Cardiac fibroblast (primary cell): ENCODE measurements around the gene PLEKHA5.

Experiments
- DNase-seq, 2 donors: peaks; one replicate each; pipeline versions ENCODE4 v3.0.0 to v3.0.0-alpha.2; 2010; ENCODE audit warnings: low read depth in 2 of 2
- H3K4me3 ChIP-seq, 2 donors: replicated peaks in 1 of 2; 1 replicate in 1 of 2; 2 replicates in 1 of 2; pipeline ENCODE4 v1.5.1; 2011; ENCODE audit warnings: low read depth in 2 of 2, low read length in 2 of 2, mild to moderate bottlenecking in 2 of 2, moderate library complexity in 1 of 2
- CTCF ChIP-seq: IDR thresholded peaks from one replicate; pipeline ENCODE4 v1.5.1; 2011; ENCODE audit warnings: low read depth, mild to moderate bottlenecking, low read length, inconsistent platforms

PLEKHA5 gene

GRCh38 chr12:19110221-19110940 lies 19.2 kb upstream of the PLEKHA5 start:
- TF ChIP-seq CTCF, result no peak
- DNase-seq, result peak; percentile 19 to 47

GRCh38 chr12:19113464-19113863 lies 16.1 kb upstream of the PLEKHA5 start:
- H3K4me3 ChIP-seq, result no peak overlapping the region
- DNase-seq, result no peak
- no peak for TF ChIP-seq CTCF

More at GRCh38 chr12:19110221-19110940, 19.2 kb upstream of the PLEKHA5 start:
- no peak overlapping the region for H3K4me3 ChIP-seq

GRCh38 chr12:19115285-19115684 lies 14.2 kb upstream of the PLEKHA5 start:
- no peak for TF ChIP-seq CTCF
- no peak for DNase-seq
- no peak overlapping the region for H3K4me3 ChIP-seq

- no peak for DNase-seq
- no peak for TF ChIP-seq CTCF
- H3K4me3 ChIP-seq, result no peak overlapping the region
Observed at GRCh38 chr12:19119440-19119839, 10.1 kb upstream of the PLEKHA5 start.

GRCh38 chr12:19120795-19121194 lies 8.7 kb upstream of the PLEKHA5 start:
- no peak overlapping the region for H3K4me3 ChIP-seq
- DNase-seq, result peak in 1 of 2 donors; percentile 47
- no peak for TF ChIP-seq CTCF

- no peak for TF ChIP-seq CTCF
- DNase-seq, result no peak
- no peak overlapping the region for H3K4me3 ChIP-seq
Observed at GRCh38 chr12:19121449-19122018, 8.0 kb upstream of the PLEKHA5 start.
